Upper lobe of left lung (tissue), 6 donors: ENCODE measurements around the gene SPG7. TPM values are rescaled to one million over a fixed set of nuclear protein-coding genes. Genes with fewer than 3 reads are reported as not detected.

Experiments used
- ATAC-seq, 2 donors: fragments of 200-7000 bp; cut with Tn5 transposase; one replicate each; pipeline ENCODE4 v1.9.1; 2022; ENCODE audit warnings: mild to moderate bottlenecking in 2 of 2, moderate library complexity in 2 of 2; ENCODE audit not compliant: low FRiP score in 2 of 2
- DNase-seq, 2 donors: peaks; one replicate each; pipeline ENCODE4 v3.0.0-alpha.2; 2019 to 2020
- H3K27ac ChIP-seq, 4 donors: fragments of 200-600 bp; sonication (generic); one replicate each; pipeline ENCODE4 v1.5.1; 2016 to 2019
- H3K27me3 ChIP-seq, 4 donors: fragments of 200-600 bp; sonication (generic); one replicate each; pipeline ENCODE4 v1.5.1; 2017 to 2019
- H3K36me3 ChIP-seq, 4 donors: fragments of 200-600 bp; sonication (generic); one replicate each; pipeline ENCODE4 v1.5.1; 2016 to 2019
- H3K4me1 ChIP-seq, 4 donors: fragments of 200-600 bp; sonication (generic); one replicate each; pipeline ENCODE4 v1.5.1; 2018 to 2019
- H3K4me3 ChIP-seq, 4 donors: fragments of 200-600 bp; sonication (generic); one replicate each; pipeline ENCODE4 v1.5.1; 2017 to 2019; ENCODE audit warnings: mild to moderate bottlenecking in 2 of 4, moderate library complexity in 1 of 4
- H3K9me3 ChIP-seq, 4 donors: fragments of 200-600 bp; sonication (generic); one replicate each; pipeline ENCODE4 v1.5.1; 2018 to 2019
- EP300 ChIP-seq, 4 donors: sonication (generic); formaldehyde crosslinking; IDR thresholded peaks; one replicate each; pipeline ENCODE4 v1.5.1; 2017; ENCODE audit warnings: antibody characterized with exemption in 4 of 4, control low read depth in 2 of 4
- POLR2A ChIP-seq, 4 donors: fragments of 450-650 bp; IDR thresholded peaks; one replicate each; pipeline ENCODE4 v1.5.1; 2016 to 2017; ENCODE audit warnings: antibody characterized with exemption in 4 of 4, mild to moderate bottlenecking in 2 of 4
- POLR2AphosphoS5 ChIP-seq, 2 donors: sonication (generic); formaldehyde crosslinking; IDR thresholded peaks; one replicate each; pipeline ENCODE4 v1.5.1; 2017; ENCODE audit warnings: antibody characterized with exemption in 2 of 2
- WGBS, 2 donors: methylation state at CpG; one replicate each; pipeline ENCODE4 v1.1.5; 2017 to 2018; 5-methylcytosine and 5-hydroxymethylcytosine counted together
- total RNA-seq, 6 donors: library from RNA; depleted of rRNA in 4 of 6; stranded (reverse); fragments of >200 nt in 4 of 6; gene quantifications; one replicate each; pipeline versions ENCODE4 v1.1.0 to v1.2.1, GENCODE V29; 2016 to 2021
- TF ChIP-seq, protein P1 (sequence below), 6 experiments: fragments of 450-650 bp in 4 of 6; fragments of 200-600 bp in 2 of 6; sonication (generic) in 2 of 6; IDR thresholded peaks; one replicate each; pipeline ENCODE4 v1.5.1; 2016 to 2019; ENCODE audit warnings: antibody characterized with exemption in 6 of 6
- donor health status: DM: no; HTN: no; CAD: no; lungs with moderate emphysema.
- donor health status: DM: no; HTN: yes; CAD: no; lungs with severe emphysema.

SPG7 gene
- total RNA-seq, 6 donors from 2014 or later: 72.6 to 419 (median 111) TPM

DNA sequence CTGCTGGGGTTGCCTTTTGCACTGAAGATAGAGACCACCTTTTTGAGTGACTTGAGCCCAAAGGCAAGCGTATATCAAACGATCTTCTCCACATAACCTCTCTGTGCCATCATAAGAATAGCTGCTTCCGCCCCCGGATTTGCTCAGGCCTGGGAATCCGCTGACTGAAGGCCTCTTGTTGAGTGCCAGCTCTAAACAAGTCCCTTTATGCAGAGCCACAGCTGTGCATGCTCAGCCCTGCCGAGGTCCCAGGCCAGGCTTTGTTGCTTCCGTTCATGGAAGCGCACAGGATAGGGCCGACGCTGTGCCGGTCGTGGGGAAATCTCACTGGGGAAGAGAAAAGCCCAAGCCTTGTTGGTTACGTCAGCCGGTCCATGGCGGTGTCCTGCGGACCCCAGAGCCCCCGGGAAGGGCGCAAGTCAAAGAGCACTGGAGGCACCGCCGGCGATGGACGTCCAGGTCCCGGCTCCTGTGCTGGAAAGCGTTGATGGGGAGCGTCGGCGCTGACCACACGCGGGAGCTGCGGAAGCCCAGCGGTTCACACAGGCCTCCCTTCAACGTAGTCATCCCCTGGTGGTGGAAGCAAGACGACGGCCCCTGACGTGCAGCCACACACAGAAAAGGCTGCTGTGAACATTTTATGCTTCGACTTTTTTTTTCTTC, 28.8 kb downstream of the SPG7 start:
- peaks cover 9 to 88% (median 56%) of the 10 kb centered on the region in 4 donors for H3K36me3 ChIP-seq
- DNase-seq (no peak), ATAC-seq (no peak)
- H3K27ac ChIP-seq: no peak overlapping the region
- no peaks in the 10 kb centered on the region for H3K9me3 ChIP-seq
- no peaks in the 10 kb centered on the region for H3K27me3 ChIP-seq
- H3K4me1 ChIP-seq: peaks cover 13 to 30% (median 20%) of the 10 kb centered on the region in 4 donors
- WGBS, 2 donors: 88 to 95% methylated on average over 15 to 36 of the region's 36 CpGs
- H3K4me3 ChIP-seq: no peak overlapping the region
- TF ChIP-seq EP300 (IDR thresholded peaks at IDR 0.05) (no peak), POLR2AphosphoS5 (IDR thresholded peaks at IDR 0.05) (no peak), POLR2A (IDR thresholded peaks at IDR 0.05) (no peak)
- TF ChIP-seq, protein P1, sequence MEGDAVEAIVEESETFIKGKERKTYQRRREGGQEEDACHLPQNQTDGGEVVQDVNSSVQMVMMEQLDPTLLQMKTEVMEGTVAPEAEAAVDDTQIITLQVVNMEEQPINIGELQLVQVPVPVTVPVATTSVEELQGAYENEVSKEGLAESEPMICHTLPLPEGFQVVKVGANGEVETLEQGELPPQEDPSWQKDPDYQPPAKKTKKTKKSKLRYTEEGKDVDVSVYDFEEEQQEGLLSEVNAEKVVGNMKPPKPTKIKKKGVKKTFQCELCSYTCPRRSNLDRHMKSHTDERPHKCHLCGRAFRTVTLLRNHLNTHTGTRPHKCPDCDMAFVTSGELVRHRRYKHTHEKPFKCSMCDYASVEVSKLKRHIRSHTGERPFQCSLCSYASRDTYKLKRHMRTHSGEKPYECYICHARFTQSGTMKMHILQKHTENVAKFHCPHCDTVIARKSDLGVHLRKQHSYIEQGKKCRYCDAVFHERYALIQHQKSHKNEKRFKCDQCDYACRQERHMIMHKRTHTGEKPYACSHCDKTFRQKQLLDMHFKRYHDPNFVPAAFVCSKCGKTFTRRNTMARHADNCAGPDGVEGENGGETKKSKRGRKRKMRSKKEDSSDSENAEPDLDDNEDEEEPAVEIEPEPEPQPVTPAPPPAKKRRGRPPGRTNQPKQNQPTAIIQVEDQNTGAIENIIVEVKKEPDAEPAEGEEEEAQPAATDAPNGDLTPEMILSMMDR (IDR thresholded peaks at IDR 0.05): no peak

DNA sequence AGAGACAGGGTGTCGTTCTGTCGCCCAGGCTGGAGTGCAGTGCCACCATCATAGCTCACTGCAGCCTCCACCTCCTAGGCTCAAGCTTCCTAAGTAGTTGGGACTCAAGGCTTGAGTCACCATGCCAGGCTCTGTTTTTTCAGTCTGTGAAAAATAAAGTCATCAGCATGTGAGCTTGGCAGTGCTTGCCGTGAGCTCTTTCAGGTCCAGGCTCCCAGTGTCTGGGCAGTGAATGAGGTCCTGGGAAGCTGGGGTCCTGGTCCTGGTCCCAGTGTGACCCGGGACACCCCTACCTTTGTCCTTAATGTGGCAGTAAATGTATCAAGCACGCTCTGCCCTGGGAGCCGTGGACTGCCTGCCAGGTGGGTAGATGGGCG, 29.3 kb downstream of the SPG7 start:
- no peak overlapping the region for H3K4me3 ChIP-seq
- H3K4me1 ChIP-seq: peaks cover 13 to 24% (median 20%) of the 10 kb centered on the region in 4 donors
- H3K36me3 ChIP-seq: peaks cover 9 to 84% (median 51%) of the 10 kb centered on the region in 4 donors
- no peak overlapping the region for H3K27ac ChIP-seq
- H3K9me3 ChIP-seq: no peaks in the 10 kb centered on the region
- ATAC-seq (no peak), DNase-seq (no peak)
- no peaks in the 10 kb centered on the region for H3K27me3 ChIP-seq
- TF ChIP-seq EP300 (IDR thresholded peaks at IDR 0.05) (no peak), POLR2A (IDR thresholded peaks at IDR 0.05) (no peak), POLR2AphosphoS5 (IDR thresholded peaks at IDR 0.05) (no peak)
- TF ChIP-seq, protein P1 (IDR thresholded peaks at IDR 0.05): no peak
- WGBS, 2 donors: 92 to 95% methylated on average over 3 to 7 of the region's 7 CpGs

DNA sequence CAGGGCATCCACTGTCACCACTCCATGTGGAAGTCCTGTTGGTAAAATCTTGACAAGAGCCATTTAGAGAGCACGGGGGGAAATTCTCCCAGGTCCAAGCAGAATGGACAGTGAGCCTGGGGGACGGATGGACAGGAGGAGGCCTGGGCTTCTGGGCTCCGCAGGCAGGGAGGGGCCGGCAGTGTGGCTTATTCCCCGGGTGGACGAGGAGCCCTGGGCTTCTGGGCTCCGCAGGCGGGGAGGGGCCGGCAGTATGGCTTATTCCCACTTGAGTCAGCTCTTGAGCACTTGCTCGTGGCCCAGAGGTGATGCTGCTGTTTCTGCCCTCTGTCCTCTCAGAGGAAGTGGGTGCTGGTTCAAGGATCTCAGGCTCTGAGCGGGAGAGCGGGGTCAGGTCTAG, 30.1 kb downstream of the SPG7 start:
- H3K9me3 ChIP-seq: no peaks in the 10 kb centered on the region
- WGBS, 2 donors: 83 to 98% methylated on average over 2 to 12 of the region's 12 CpGs
- no peak overlapping the region for H3K4me3 ChIP-seq
- ATAC-seq (no peak), DNase-seq (no peak)
- no peaks in the 10 kb centered on the region for H3K27me3 ChIP-seq
- peaks cover 9 to 76% (median 47%) of the 10 kb centered on the region in 4 donors for H3K36me3 ChIP-seq
- no peak overlapping the region for H3K27ac ChIP-seq
- no peak for TF ChIP-seq POLR2AphosphoS5 (IDR thresholded peaks at IDR 0.05)
- TF ChIP-seq, protein P1 (IDR thresholded peaks at IDR 0.05): no peak
- TF ChIP-seq POLR2A (IDR thresholded peaks at IDR 0.05): no peak
- no peak for TF ChIP-seq EP300 (IDR thresholded peaks at IDR 0.05)
- peaks cover 13 to 20% (median 19%) of the 10 kb centered on the region in 4 donors for H3K4me1 ChIP-seq

DNA sequence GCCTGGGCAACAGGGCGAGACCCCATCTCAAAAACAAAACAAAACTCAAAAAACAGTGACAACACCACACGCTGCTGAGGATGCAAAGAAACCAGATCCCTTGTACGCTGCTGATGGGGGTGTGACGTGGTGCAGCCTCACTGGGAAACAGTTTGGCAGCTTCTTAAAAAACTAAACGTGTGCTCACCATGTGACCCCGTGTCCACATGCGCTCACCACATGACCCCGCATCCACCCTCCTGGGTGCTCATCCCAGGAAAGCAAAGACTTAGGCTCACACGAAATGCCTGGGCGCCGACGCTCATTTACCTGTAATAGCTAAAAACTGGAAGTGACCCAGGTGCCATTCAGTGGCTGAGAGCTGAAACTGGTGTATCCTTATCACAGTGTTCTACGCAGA, 32.4 kb downstream of the SPG7 start:
- WGBS, 2 donors: 88 to 94% methylated on average over 13 of the region's 13 CpGs
- TF ChIP-seq POLR2AphosphoS5 (IDR thresholded peaks at IDR 0.05) (no peak), POLR2A (IDR thresholded peaks at IDR 0.05) (no peak), EP300 (IDR thresholded peaks at IDR 0.05) (no peak)
- TF ChIP-seq, protein P1 (IDR thresholded peaks at IDR 0.05): no peak
- H3K36me3 ChIP-seq: peaks cover 14 to 73% (median 45%) of the 10 kb centered on the region in 4 donors

DNA sequence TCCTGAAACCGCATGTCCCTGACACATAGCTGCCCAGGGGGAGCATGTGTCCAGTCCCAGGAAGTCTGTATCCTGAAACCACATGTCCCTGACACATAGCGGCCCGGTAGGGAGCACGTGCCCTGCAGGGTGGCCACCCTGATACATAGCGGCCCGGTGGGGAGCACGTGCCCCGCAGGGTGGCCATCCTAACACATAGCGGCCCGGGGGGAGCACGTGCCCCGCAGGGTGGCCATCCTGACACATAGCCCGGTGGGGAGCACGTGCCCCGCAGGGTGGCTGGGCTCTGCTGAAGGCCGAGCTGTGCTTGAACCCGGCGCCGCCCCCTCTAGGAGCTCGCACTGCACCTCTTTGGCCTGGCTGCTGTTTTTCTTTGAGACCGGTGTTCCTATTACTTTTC, 33.6 kb downstream of the SPG7 start:
- WGBS, 2 donors: 89 to 92% methylated on average over 10 to 20 of the region's 21 CpGs
- no peak for ATAC-seq
- TF ChIP-seq, protein P1 (IDR thresholded peaks at IDR 0.05): no peak
- peak in 1 of 2 donors; percentile 69 for DNase-seq
- peaks cover 19 to 78% (median 49%) of the 10 kb centered on the region in 4 donors for H3K36me3 ChIP-seq
- H3K27ac ChIP-seq: no peak overlapping the region
- H3K27me3 ChIP-seq: no peaks in the 10 kb centered on the region
- no peaks in the 10 kb centered on the region for H3K9me3 ChIP-seq
- no peak overlapping the region for H3K4me3 ChIP-seq
- peaks cover 0 to 6% (median 3%) of the 10 kb centered on the region in 4 donors for H3K4me1 ChIP-seq

More for the DNA sequence above, 32.4 kb downstream of the SPG7 start:
- DNase-seq (no peak), ATAC-seq (no peak)
- Histone ChIP-seq H3K27me3 (no peaks in the 10 kb centered on the region), H3K4me1 (peaks cover 0 to 4% (median 2%) of the 10 kb centered on the region in 4 donors), H3K4me3 (no peak overlapping the region), H3K27ac (no peak overlapping the region), H3K9me3 (no peaks in the 10 kb centered on the region)
